Panc1 (cell line): ENCODE measurements around the gene MSI2. TPM values are rescaled to one million over a fixed set of nuclear protein-coding genes. Genes with fewer than 3 reads are reported as not detected.

Experiments
- ATAC-seq: fragments of 200-7000 bp; cut with Tn5 transposase; 2 replicates; pipeline ENCODE4 v1.9.1; 2020; ENCODE audit warnings: mild to moderate bottlenecking, moderate library complexity
- BruUV-seq: library from RNA; stranded (reverse); fragments of 400-500 nt; replicated peaks from 2 replicates; lab custom pipeline; 2021; lab: Mats Ljungman, UMichigan
- CTCF ChIA-PET: fragments of 300-600 bp; sonication (Branson Sonifier 250); formaldehyde crosslinking; loops from one replicate; lab custom pipeline; 2022; ENCODE audit warnings: antibody characterized with exemption; lab: Charles Lee
- POLR2A ChIA-PET: fragments of 300-600 bp; sonication (Branson Sonifier 250); formaldehyde crosslinking; loops from one replicate; lab custom pipeline; 2022; ENCODE audit warnings: antibody characterized with exemption; lab: Charles Lee
- DNase-seq: peaks from one replicate; pipeline ENCODE4 v3.0.0-alpha.2; 2010; ENCODE audit warnings: low read depth, low spot score
- H3K27ac ChIP-seq: 2 replicates; pipeline ENCODE4 v1.5.1; 2011; ENCODE audit warnings: mild to moderate bottlenecking, low read length, inconsistent platforms
- H3K27me3 ChIP-seq: fragments of 200-500 bp; sonication (Bioruptor generic); 2 replicates; pipeline ENCODE4 v1.6.0; 2014; ENCODE audit warnings: low read length, inconsistent platforms; ENCODE audit not compliant: control insufficient read depth, insufficient read depth
- H3K36me3 ChIP-seq: fragments of 200-500 bp; sonication (Bioruptor generic); 2 replicates; pipeline ENCODE4 v1.5.1; 2014; ENCODE audit warnings: inconsistent platforms, mild to moderate bottlenecking, low read length, moderate library complexity; ENCODE audit not compliant: control insufficient read depth, insufficient read depth
- H3K4me1 ChIP-seq: 2 replicates; pipeline ENCODE4 v1.5.1; 2011; ENCODE audit warnings: inconsistent platforms, mild to moderate bottlenecking, low read length, moderate library complexity; ENCODE audit not compliant: control insufficient read depth, insufficient read depth
- H3K4me3 ChIP-seq, 2 experiments: 2 replicates each; pipeline ENCODE4 v1.5.1; 2011 to 2012; ENCODE audit warnings: low read depth in 2 of 2, low read length in 2 of 2, mild to moderate bottlenecking in 2 of 2, inconsistent platforms in 1 of 2, moderate library complexity in 1 of 2
- H3K9me3 ChIP-seq: fragments of 200-500 bp; sonication (Bioruptor generic); 2 replicates; pipeline ENCODE4 v1.5.1; 2014; ENCODE audit warnings: low read depth, mild to moderate bottlenecking, inconsistent platforms, low read length, moderate library complexity; ENCODE audit not compliant: control insufficient read depth, insufficient read depth
- POLR2AphosphoS5 ChIP-seq: IDR thresholded peaks from 2 replicates; pipeline ENCODE4 v1.6.1; 2012; ENCODE audit warnings: mild to moderate bottlenecking, low read depth, low read length, moderate library complexity
- SIN3A ChIP-seq: IDR thresholded peaks from 2 replicates; pipeline ENCODE4 v1.6.1; 2012; ENCODE audit warnings: low read depth, mild to moderate bottlenecking, low read length, moderate library complexity, borderline replicate concordance; ENCODE audit not compliant: insufficient read depth
- TCF7L2 ChIP-seq: IDR thresholded peaks from 2 replicates; pipeline ENCODE4 v1.6.1; 2011; ENCODE audit warnings: mild to moderate bottlenecking, low read depth, low read length, inconsistent platforms
- in situ Hi-C: cut with HindIII; loops from 2 replicates; pipeline ENCODE4 v1.10.0; 2016; ENCODE audit warnings: low sequenced_read_pairs, low pct_unique_long_range_greater_than_20kb
- intact Hi-C: fragments of 100-400 bp; cut with micrococcal nuclease; formaldehyde crosslinking; loops from one replicate; pipeline ENCODE4 v1.10.0; 2022; ENCODE audit not compliant: unreplicated experiment
- total RNA-seq: library from RNA; stranded (reverse); gene quantifications from one replicate; pipeline ENCODE4 v1.2.1, GENCODE V29; 2021; ENCODE audit not compliant: unreplicated experiment
- TF ChIP-seq, protein P1 (sequence below): fragments of 450-650 bp; IDR thresholded peaks from 2 replicates; pipeline ENCODE4 v1.5.1; 2017; ENCODE audit warnings: mild to moderate bottlenecking
- TF ChIP-seq, protein P2 (sequence below), 2 experiments: IDR thresholded peaks; 2 replicates each; pipeline ENCODE4 v1.6.1; 2011 to 2012; ENCODE audit warnings: low read depth in 2 of 2, control low read depth in 1 of 2, low read length in 1 of 2, mild to moderate bottlenecking in 1 of 2, moderate library complexity in 1 of 2; ENCODE audit not compliant: insufficient read depth in 1 of 2

Gene MSI2
- total RNA-seq, 1 experiment from 2014 or later, result 38.5 TPM

DNA sequence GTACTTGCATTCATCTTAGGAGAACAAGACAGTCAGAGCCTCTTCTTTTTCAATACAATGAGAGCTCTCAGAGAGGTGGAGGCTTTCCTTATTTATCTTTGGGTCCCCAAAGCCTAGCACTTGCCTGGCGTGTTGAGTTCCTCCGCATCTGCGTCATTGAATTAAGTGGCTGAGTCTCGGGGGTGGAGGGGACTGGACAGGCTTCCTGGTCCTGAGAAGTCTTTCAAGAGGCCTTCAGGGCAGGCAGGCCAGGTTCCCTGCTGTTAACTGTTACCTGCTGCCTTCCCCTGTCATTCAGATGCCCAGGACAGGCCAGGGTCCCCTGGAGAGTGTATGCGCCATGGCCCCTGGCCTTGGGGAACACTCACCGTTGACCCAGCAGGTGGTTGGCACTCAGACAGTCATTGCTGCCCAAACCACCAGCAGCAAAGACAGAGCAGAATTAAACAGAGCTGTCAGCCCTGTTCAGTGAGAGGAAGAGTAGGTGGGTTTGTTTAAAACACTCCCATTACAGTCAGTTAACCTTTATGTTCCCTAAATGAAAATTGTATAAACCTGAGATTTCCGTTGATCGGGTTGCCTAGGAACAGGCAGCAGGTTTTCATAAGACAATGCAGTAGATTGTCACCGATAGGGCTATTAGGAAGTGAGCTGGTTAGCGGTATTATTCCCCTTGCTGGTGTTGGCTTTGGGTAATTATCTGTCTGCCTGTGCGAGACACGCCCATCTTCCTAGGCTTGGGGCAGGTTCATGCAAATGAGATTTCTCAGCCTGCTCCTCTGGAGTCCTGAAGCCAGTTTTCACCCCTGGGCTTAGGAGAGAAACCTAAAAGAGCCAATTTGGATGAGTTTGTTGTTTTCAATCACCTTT is 356.1 kb downstream of the MSI2 start:
- H3K27ac ChIP-seq, result no peak overlapping the region
- no peak overlapping the region for H3K4me3 ChIP-seq
- H3K36me3 ChIP-seq, result no peaks in the 10 kb centered on the region
- no TSS peak for BruUV-seq
- no peaks in the 10 kb centered on the region for H3K27me3 ChIP-seq
- 0 out of 2 replicates have a peak, but pooled peaks cover 5% of the 10 kb centered on the region for H3K9me3 ChIP-seq
- DNase-seq, result no peak
- H3K4me1 ChIP-seq, result no peaks in the 10 kb centered on the region
- POLR2A ChIA-PET, result no interaction called here
- TF ChIP-seq SIN3A (no peak), TCF7L2 (no peak), POLR2AphosphoS5 (no peak)
- TF ChIP-seq, protein P1, sequence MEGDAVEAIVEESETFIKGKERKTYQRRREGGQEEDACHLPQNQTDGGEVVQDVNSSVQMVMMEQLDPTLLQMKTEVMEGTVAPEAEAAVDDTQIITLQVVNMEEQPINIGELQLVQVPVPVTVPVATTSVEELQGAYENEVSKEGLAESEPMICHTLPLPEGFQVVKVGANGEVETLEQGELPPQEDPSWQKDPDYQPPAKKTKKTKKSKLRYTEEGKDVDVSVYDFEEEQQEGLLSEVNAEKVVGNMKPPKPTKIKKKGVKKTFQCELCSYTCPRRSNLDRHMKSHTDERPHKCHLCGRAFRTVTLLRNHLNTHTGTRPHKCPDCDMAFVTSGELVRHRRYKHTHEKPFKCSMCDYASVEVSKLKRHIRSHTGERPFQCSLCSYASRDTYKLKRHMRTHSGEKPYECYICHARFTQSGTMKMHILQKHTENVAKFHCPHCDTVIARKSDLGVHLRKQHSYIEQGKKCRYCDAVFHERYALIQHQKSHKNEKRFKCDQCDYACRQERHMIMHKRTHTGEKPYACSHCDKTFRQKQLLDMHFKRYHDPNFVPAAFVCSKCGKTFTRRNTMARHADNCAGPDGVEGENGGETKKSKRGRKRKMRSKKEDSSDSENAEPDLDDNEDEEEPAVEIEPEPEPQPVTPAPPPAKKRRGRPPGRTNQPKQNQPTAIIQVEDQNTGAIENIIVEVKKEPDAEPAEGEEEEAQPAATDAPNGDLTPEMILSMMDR, result no peak
- TF ChIP-seq, protein P2, sequence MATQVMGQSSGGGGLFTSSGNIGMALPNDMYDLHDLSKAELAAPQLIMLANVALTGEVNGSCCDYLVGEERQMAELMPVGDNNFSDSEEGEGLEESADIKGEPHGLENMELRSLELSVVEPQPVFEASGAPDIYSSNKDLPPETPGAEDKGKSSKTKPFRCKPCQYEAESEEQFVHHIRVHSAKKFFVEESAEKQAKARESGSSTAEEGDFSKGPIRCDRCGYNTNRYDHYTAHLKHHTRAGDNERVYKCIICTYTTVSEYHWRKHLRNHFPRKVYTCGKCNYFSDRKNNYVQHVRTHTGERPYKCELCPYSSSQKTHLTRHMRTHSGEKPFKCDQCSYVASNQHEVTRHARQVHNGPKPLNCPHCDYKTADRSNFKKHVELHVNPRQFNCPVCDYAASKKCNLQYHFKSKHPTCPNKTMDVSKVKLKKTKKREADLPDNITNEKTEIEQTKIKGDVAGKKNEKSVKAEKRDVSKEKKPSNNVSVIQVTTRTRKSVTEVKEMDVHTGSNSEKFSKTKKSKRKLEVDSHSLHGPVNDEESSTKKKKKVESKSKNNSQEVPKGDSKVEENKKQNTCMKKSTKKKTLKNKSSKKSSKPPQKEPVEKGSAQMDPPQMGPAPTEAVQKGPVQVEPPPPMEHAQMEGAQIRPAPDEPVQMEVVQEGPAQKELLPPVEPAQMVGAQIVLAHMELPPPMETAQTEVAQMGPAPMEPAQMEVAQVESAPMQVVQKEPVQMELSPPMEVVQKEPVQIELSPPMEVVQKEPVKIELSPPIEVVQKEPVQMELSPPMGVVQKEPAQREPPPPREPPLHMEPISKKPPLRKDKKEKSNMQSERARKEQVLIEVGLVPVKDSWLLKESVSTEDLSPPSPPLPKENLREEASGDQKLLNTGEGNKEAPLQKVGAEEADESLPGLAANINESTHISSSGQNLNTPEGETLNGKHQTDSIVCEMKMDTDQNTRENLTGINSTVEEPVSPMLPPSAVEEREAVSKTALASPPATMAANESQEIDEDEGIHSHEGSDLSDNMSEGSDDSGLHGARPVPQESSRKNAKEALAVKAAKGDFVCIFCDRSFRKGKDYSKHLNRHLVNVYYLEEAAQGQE (IDR thresholded peaks at IDR 0.05; ENCODE audit: insufficient read depth in 1 of 2, low read depth in 2 of 2, low read length in 1 of 2), result no peak
- in situ Hi-C loops (no loop called here), intact Hi-C loops (no loop called here)
- ATAC-seq, result no peak
- CTCF ChIA-PET, result no interaction called here

DNA sequence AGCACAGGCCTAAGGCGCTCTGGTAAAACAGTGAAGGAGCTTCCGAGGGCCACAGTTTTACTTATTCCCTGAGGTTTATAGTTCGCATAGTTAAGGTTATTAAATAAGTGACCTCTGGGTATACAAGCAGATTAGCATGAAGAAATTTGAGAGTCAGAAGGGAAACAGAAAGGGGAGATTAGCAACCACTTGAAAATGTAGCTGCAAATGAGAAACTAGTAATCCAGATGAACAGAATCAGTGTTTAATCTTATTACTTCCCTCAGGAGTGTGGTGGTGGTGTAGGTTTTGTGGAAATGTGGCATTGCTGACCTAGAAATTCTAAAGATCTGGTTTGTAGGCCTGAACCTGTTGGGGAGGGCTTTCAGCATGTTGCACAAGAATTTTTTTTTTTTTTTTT is 358.4 kb downstream of the MSI2 start:
- DNase-seq (no peak), ATAC-seq (no peak)
- intact Hi-C loops, result no loop called here
- Histone ChIP-seq H3K9me3 (0 out of 2 replicates have a peak, but pooled peaks cover 5% of the 10 kb centered on the region), H3K27ac (no peak overlapping the region), H3K27me3 (no peaks in the 10 kb centered on the region), H3K36me3 (no peaks in the 10 kb centered on the region), H3K4me3 (no peak overlapping the region), H3K4me1 (no peaks in the 10 kb centered on the region)
- in situ Hi-C loops, result no loop called here
- TF ChIP-seq, protein P2 (IDR thresholded peaks at IDR 0.05; ENCODE audit: insufficient read depth in 1 of 2, low read depth in 2 of 2, low read length in 1 of 2), result no peak
- TF ChIP-seq SIN3A (no peak), TCF7L2 (no peak), POLR2AphosphoS5 (no peak)
- TF ChIP-seq, protein P1, result no peak
- ChIA-PET CTCF (no interaction called here), POLR2A (interaction anchor here (0.6 kb wide), 1 partner anchor 561 kb away, joined by 4 read pairs; no protein-coding TSS in a partner anchor)
- no TSS peak for BruUV-seq
